SK-N-SH treated with all-trans-retinoic acid at 6 μM for 48 hours (cell line): ENCODE data around the gene AOPEP.

Source experiments
- ATAC-seq: fragments of 200-7000 bp; cut with Tn5 transposase; 3 replicates; pipeline ENCODE4 v1.9.1; 2020; ENCODE audit warnings: mild to moderate bottlenecking, moderate library complexity
- ARNTL ChIP-seq: fragments of 450-650 bp; formaldehyde crosslinking; IDR thresholded peaks from 2 replicates; pipeline ENCODE4 v1.5.0; 2020; ENCODE audit warnings: low read depth, mild to moderate bottlenecking, moderate library complexity, borderline replicate concordance
- ESRRG ChIP-seq: fragments of 250-450 bp; sonication (Bioruptor Pico); IDR thresholded peaks from 2 replicates; pipeline ENCODE4 v1.6.1; 2021; ENCODE audit warnings: mild to moderate bottlenecking
- ISL1 ChIP-seq: fragments of 250-450 bp; sonication (Bioruptor Pico); IDR thresholded peaks from 2 replicates; pipeline ENCODE4 v2.1.2; 2022; ENCODE audit warnings: mild to moderate bottlenecking, moderate library complexity
- OSR1 ChIP-seq: fragments of 250-450 bp; sonication (Bioruptor Pico); IDR thresholded peaks from 2 replicates; pipeline ENCODE4 v1.8.0; 2022; ENCODE audit warnings: moderate library complexity, mild to moderate bottlenecking, inconsistent platforms
- POU6F1 ChIP-seq: fragments of 250-450 bp; sonication (Bioruptor Pico); IDR thresholded peaks from 2 replicates; pipeline ENCODE4 v1.8.0; 2021; ENCODE audit warnings: low read depth, mild to moderate bottlenecking, moderate library complexity, borderline replicate concordance
- RARB ChIP-seq: fragments of 250-450 bp; sonication (Bioruptor Pico); IDR thresholded peaks from 2 replicates; pipeline ENCODE4 v1.8.0; 2021; ENCODE audit warnings: mild to moderate bottlenecking, moderate library complexity
- ZC3H10 ChIP-seq: fragments of 250-450 bp; sonication (Bioruptor Pico); IDR thresholded peaks from 2 replicates; pipeline ENCODE4 v1.5.1; 2021; ENCODE audit warnings: mild to moderate bottlenecking, moderate library complexity
- ZFP3 ChIP-seq: fragments of 250-450 bp; sonication (Bioruptor Pico); IDR thresholded peaks from 2 replicates; pipeline ENCODE4 v1.5.0; 2020; ENCODE audit warnings: mild to moderate bottlenecking, moderate library complexity
- ZFP30 ChIP-seq: fragments of 450-650 bp; formaldehyde crosslinking; IDR thresholded peaks from 2 replicates; pipeline ENCODE4 v1.5.0; 2022; ENCODE audit warnings: mild to moderate bottlenecking, moderate library complexity
- ZNF8 ChIP-seq: fragments of 450-650 bp; formaldehyde crosslinking; IDR thresholded peaks from 2 replicates; pipeline ENCODE4 v1.5.0; 2020; ENCODE audit warnings: mild to moderate bottlenecking, moderate library complexity
- TF ChIP-seq, protein P1 (sequence below): fragments of 250-450 bp; sonication (Bioruptor Pico); IDR thresholded peaks from 2 replicates; pipeline ENCODE4 v1.5.0; 2020; ENCODE audit warnings: mild to moderate bottlenecking, moderate library complexity
- TF ChIP-seq, protein P2 (sequence below): fragments of 250-450 bp; sonication (Bioruptor Pico); IDR thresholded peaks from 2 replicates; pipeline ENCODE4 v1.5.1; 2021; ENCODE audit warnings: mild to moderate bottlenecking, moderate library complexity
- TF ChIP-seq, protein P3 (sequence below): fragments of 250-450 bp; sonication (Bioruptor Pico); IDR thresholded peaks from 2 replicates; pipeline ENCODE4 v1.8.0; 2020; ENCODE audit warnings: mild to moderate bottlenecking, moderate library complexity, borderline replicate concordance

The AOPEP gene

GRCh38 chr9:95044731-95045508 lies 318.4 kb downstream of the AOPEP start (continued):
- TF ChIP-seq, protein P1, sequence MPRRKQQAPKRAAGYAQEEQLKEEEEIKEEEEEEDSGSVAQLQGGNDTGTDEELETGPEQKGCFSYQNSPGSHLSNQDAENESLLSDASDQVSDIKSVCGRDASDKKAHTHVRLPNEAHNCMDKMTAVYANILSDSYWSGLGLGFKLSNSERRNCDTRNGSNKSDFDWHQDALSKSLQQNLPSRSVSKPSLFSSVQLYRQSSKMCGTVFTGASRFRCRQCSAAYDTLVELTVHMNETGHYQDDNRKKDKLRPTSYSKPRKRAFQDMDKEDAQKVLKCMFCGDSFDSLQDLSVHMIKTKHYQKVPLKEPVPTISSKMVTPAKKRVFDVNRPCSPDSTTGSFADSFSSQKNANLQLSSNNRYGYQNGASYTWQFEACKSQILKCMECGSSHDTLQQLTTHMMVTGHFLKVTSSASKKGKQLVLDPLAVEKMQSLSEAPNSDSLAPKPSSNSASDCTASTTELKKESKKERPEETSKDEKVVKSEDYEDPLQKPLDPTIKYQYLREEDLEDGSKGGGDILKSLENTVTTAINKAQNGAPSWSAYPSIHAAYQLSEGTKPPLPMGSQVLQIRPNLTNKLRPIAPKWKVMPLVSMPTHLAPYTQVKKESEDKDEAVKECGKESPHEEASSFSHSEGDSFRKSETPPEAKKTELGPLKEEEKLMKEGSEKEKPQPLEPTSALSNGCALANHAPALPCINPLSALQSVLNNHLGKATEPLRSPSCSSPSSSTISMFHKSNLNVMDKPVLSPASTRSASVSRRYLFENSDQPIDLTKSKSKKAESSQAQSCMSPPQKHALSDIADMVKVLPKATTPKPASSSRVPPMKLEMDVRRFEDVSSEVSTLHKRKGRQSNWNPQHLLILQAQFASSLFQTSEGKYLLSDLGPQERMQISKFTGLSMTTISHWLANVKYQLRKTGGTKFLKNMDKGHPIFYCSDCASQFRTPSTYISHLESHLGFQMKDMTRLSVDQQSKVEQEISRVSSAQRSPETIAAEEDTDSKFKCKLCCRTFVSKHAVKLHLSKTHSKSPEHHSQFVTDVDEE (CRISPR knock-in tag) = no peak

- ATAC-seq = no peak
- TF ChIP-seq ESRRG (CRISPR knock-in tag) (no peak), ZFP3 (CRISPR knock-in tag) (no peak), ISL1 (CRISPR knock-in tag) (no peak), ZFP30 (CRISPR knock-in tag) (no peak), ZNF8 (no peak), RARB (CRISPR knock-in tag) (no peak), OSR1 (CRISPR knock-in tag) (no peak)
- TF ChIP-seq, protein P2, sequence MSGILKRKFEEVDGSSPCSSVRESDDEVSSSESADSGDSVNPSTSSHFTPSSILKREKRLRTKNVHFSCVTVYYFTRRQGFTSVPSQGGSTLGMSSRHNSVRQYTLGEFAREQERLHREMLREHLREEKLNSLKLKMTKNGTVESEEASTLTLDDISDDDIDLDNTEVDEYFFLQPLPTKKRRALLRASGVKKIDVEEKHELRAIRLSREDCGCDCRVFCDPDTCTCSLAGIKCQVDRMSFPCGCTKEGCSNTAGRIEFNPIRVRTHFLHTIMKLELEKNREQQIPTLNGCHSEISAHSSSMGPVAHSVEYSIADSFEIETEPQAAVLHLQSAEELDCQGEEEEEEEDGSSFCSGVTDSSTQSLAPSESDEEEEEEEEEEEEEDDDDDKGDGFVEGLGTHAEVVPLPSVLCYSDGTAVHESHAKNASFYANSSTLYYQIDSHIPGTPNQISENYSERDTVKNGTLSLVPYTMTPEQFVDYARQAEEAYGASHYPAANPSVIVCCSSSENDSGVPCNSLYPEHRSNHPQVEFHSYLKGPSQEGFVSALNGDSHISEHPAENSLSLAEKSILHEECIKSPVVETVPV = no peak
- TF ChIP-seq, protein P3, sequence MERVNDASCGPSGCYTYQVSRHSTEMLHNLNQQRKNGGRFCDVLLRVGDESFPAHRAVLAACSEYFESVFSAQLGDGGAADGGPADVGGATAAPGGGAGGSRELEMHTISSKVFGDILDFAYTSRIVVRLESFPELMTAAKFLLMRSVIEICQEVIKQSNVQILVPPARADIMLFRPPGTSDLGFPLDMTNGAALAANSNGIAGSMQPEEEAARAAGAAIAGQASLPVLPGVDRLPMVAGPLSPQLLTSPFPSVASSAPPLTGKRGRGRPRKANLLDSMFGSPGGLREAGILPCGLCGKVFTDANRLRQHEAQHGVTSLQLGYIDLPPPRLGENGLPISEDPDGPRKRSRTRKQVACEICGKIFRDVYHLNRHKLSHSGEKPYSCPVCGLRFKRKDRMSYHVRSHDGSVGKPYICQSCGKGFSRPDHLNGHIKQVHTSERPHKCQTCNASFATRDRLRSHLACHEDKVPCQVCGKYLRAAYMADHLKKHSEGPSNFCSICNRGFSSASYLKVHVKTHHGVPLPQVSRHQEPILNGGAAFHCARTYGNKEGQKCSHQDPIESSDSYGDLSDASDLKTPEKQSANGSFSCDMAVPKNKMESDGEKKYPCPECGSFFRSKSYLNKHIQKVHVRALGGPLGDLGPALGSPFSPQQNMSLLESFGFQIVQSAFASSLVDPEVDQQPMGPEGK (CRISPR knock-in tag) = no peak
Measured at GRCh38 chr9:95045751-95046150, 319.3 kb downstream of the AOPEP start.

DNA sequence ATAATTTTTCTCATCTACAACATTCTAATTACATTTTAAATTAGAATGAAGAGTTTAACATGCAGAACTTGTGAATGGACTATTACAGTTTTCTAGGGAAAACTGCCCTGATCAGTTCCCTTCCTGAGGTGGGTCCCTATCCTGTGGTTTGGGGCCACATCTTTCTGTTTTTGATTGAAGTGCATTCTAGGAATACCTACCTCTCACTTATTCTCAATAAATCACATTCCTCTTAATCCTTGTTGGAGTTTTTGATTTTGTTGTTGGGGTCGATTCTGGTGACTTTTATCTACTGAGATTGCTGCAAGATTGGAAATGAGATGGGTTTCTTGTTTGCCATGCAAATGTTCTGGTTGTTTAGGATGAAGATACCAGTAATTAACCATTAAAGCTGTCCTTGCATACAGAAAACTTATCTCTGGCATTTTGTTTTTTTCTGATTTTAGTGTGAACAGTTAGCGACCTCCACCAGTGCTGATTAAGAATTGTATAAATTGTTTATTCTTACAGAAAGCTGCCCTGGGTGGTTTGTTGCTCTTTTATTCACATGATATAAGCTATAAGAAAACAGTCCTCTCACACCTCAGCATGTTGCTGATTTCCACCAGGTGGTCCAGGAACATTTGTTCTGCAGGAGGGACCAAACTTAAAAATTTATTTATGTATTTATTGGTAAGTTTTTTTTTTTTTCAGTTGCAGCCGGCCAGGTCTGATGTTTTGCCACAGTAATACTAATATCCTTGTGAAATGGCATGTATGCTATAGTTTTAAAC lies 321.1 kb downstream of the AOPEP start:
- ATAC-seq = no peak
- TF ChIP-seq, protein P2 = no peak
- TF ChIP-seq, protein P1 (CRISPR knock-in tag) = no peak
- TF ChIP-seq ZC3H10 (CRISPR knock-in tag) (no peak), ESRRG (CRISPR knock-in tag) (no peak), POU6F1 (CRISPR knock-in tag) (no peak), ARNTL (no peak)
